B cell (primary cell): ENCODE results near the gene CCDC121. TPM values are rescaled to one million over a fixed set of nuclear protein-coding genes. Genes with fewer than 3 reads are reported as not detected.

Experiments
- ATAC-seq: fragments of 200-7000 bp; cut with Tn5 transposase; one replicate; pipeline ENCODE4 v1.10.0; 2021; ENCODE audit warnings: low read depth, mild to moderate bottlenecking, moderate number of reproducible peaks, moderate library complexity
- CTCF ChIA-PET: fragments of 350-600 bp; sonication (Branson Sonifier 250); formaldehyde crosslinking; loops from one replicate; lab custom pipeline; 2021; ENCODE audit warnings: antibody characterized with exemption, inconsistent platforms; lab: Charles Lee
- POLR2A ChIA-PET: fragments of 350-600 bp; sonication (Branson Sonifier 250); formaldehyde crosslinking; loops from one replicate; lab custom pipeline; 2021; ENCODE audit warnings: antibody characterized with exemption; lab: Charles Lee
- DNase-seq: peaks from one replicate; pipeline ENCODE4 v3.0.0; 2013
- H2AFZ ChIP-seq: 2 replicates; pipeline ENCODE4 v1.6.1; 2012; ENCODE audit warnings: mild to moderate bottlenecking, low read depth, low read length; ENCODE audit not compliant: insufficient read depth, poor library complexity, severe bottlenecking
- H3K27ac ChIP-seq, 2 donors: 1 replicate in 1 of 2; 2 replicates in 1 of 2; pipeline ENCODE4 v1.5.1; 2012 to 2013; ENCODE audit warnings: low read length in 2 of 2, mild to moderate bottlenecking in 2 of 2, moderate library complexity in 1 of 2
- H3K27me3 ChIP-seq, 4 experiments: fragments of 200-600 bp in 1 of 4; sonication (generic) in 1 of 4; replicated peaks in 1 of 4; 1 replicate in 2 of 4; 2 replicates in 2 of 4; pipeline versions ENCODE4 v1.6.1 to v1.7.0; 2013 to 2016; ENCODE audit warnings: low read length in 3 of 4, mild to moderate bottlenecking in 2 of 4, mixed read lengths in 1 of 4, moderate library complexity in 1 of 4; ENCODE audit not compliant: insufficient read depth in 4 of 4, control insufficient read depth in 3 of 4; ENCODE audit errors: control extremely low read depth in 1 of 4
- H3K36me3 ChIP-seq, 2 experiments: replicated peaks in 1 of 2; 1 replicate in 1 of 2; 2 replicates in 1 of 2; pipeline versions ENCODE4 v1.6.1 to v1.7.1; 2013; ENCODE audit warnings: low read length in 1 of 2; ENCODE audit not compliant: insufficient read depth in 2 of 2, control insufficient read depth in 1 of 2; ENCODE audit errors: control extremely low read depth in 1 of 2, extremely low read depth in 1 of 2
- H3K4me1 ChIP-seq, 2 donors: fragments of 200-600 bp in 1 of 2; sonication (generic) in 1 of 2; 1 replicate in 1 of 2; 2 replicates in 1 of 2; pipeline versions ENCODE4 v1.5.1 to v1.6.1; 2013 to 2017; ENCODE audit warnings: low read length in 2 of 2; ENCODE audit not compliant: control insufficient read depth in 2 of 2, insufficient read depth in 2 of 2
- H3K4me2 ChIP-seq: replicated peaks from 2 replicates; pipeline ENCODE3; 2012; ENCODE audit warnings: mild to moderate bottlenecking, low read depth, low read length; ENCODE audit not compliant: poor library complexity, severe bottlenecking
- H3K4me3 ChIP-seq, 5 experiments: fragments of 200-600 bp in 1 of 5; sonication (generic) in 1 of 5; 1 replicate in 3 of 5; 2 replicates in 2 of 5; pipeline versions ENCODE4 v1.5.1 to v1.7.0; 2011 to 2016; ENCODE audit warnings: low read length in 4 of 5, mild to moderate bottlenecking in 4 of 5, low read depth in 2 of 5, control low read depth in 1 of 5, moderate library complexity in 1 of 5; ENCODE audit not compliant: insufficient read depth in 1 of 5; ENCODE audit errors: control extremely low read depth in 1 of 5, extremely low read depth in 1 of 5
- H3K79me2 ChIP-seq: fragments of 200-600 bp; sonication (generic); one replicate; pipeline ENCODE4 v1.6.0; 2016; ENCODE audit warnings: low read length; ENCODE audit not compliant: control insufficient read depth, insufficient read depth
- H3K9ac ChIP-seq: fragments of 200-600 bp; sonication (generic); 2 replicates; pipeline ENCODE4 v1.6.1; 2017; ENCODE audit warnings: mild to moderate bottlenecking, low read length, moderate library complexity
- H3K9me3 ChIP-seq, 3 donors: one replicate each; pipeline versions ENCODE4 v1.6.1 to v1.7.1; 2013; ENCODE audit warnings: low read length in 2 of 3; ENCODE audit not compliant: control insufficient read depth in 2 of 3, insufficient read depth in 1 of 3; ENCODE audit errors: control extremely low read depth in 1 of 3
- H4K20me1 ChIP-seq: 2 replicates; pipeline ENCODE4 v1.6.0; 2012; ENCODE audit warnings: mild to moderate bottlenecking, low read length; ENCODE audit not compliant: insufficient read depth, control insufficient read depth, poor library complexity, severe bottlenecking
- H3K27ac Mint-ChIP-seq: one replicate; pipeline ENCODE4 v1.8.0; 2021; ENCODE audit warnings: mixed read lengths
- H3K27me3 Mint-ChIP-seq: one replicate; pipeline ENCODE4 v1.8.0; 2021; ENCODE audit warnings: mixed read lengths
- H3K4me1 Mint-ChIP-seq: one replicate; pipeline ENCODE4 v1.8.0; 2021; ENCODE audit warnings: mixed read lengths
- H3K4me3 Mint-ChIP-seq: one replicate; pipeline ENCODE4 v1.8.0; 2021; ENCODE audit warnings: mixed read lengths
- H3K9me3 Mint-ChIP-seq: one replicate; pipeline ENCODE4 v1.8.0; 2022; ENCODE audit warnings: mixed read lengths; ENCODE audit not compliant: insufficient read depth
- EZH2 ChIP-seq: IDR thresholded peaks from 2 replicates; pipeline ENCODE4 v1.6.1; 2012; ENCODE audit warnings: borderline replicate concordance, low read depth, mild to moderate bottlenecking, moderate library complexity, low read length; ENCODE audit not compliant: insufficient read depth, poor library complexity, severe bottlenecking
- WGBS: methylation state at CpG from one replicate; pipeline ENCODE4 v1.1.5; 2013; ENCODE audit warnings: missing lambda C conversion rate; ENCODE audit not compliant: insufficient coverage; 5-methylcytosine and 5-hydroxymethylcytosine counted together
- intact Hi-C: fragments of 100-400 bp; cut with micrococcal nuclease; formaldehyde crosslinking; loops from one replicate; pipeline ENCODE4 v1.10.0; 2022
- polyA plus RNA-seq: library from polyadenylated mRNA; depleted of rRNA; stranded (reverse); fragments of >200 nt; gene quantifications from 2 replicates; pipeline ENCODE4 v1.2.3, GENCODE V29; 2012
- total RNA-seq, 2 donors: library from RNA; stranded (reverse); fragments of 120-200 nt in 1 of 2; gene quantifications; 1 replicate in 1 of 2; 2 replicates in 1 of 2; pipeline versions ENCODE4 v1.2.3 to v1.2.4, GENCODE V29; 2013 to 2022
- TF ChIP-seq, protein P1 (sequence below): fragments of 200-600 bp; IDR thresholded peaks from one replicate; pipeline ENCODE4 v1.8.0; 2022; ENCODE audit warnings: antibody characterized with exemption, mild to moderate bottlenecking

The CCDC121 gene
- total and polyA plus RNA-seq, 2 donors (not counting 1 experiment from before 2014, with no cell fraction given): 0.95 to 2.2 TPM

- Histone ChIP-seq H3K27me3 (no peaks in the 10 kb centered on the region), H3K79me2 (no peaks in the 10 kb centered on the region), H3K9ac (no peak overlapping the region), H4K20me1 (no peaks in the 10 kb centered on the region), H3K36me3 (peaks cover 18 to 71% of the 10 kb centered on the region in 2 experiments), H3K9me3 (no peaks in the 10 kb centered on the region), H3K4me3 (no peak overlapping the region), H3K27ac (no peak overlapping the region), H2AFZ (no peak overlapping the region), H3K4me2 (no peak overlapping the region), H3K4me1 (no peaks in the 10 kb centered on the region)
- Mint-ChIP-seq H3K27ac (no peak overlapping the region), H3K4me1 (no peaks in the 10 kb centered on the region), H3K4me3 (no peak overlapping the region), H3K27me3 (no peaks in the 10 kb centered on the region), H3K9me3 (no peaks in the 10 kb centered on the region)
- no CpG with 5 or more reads among the region's 5 CpGs for WGBS
- TF ChIP-seq EZH2: no peak
- TF ChIP-seq, protein P1, sequence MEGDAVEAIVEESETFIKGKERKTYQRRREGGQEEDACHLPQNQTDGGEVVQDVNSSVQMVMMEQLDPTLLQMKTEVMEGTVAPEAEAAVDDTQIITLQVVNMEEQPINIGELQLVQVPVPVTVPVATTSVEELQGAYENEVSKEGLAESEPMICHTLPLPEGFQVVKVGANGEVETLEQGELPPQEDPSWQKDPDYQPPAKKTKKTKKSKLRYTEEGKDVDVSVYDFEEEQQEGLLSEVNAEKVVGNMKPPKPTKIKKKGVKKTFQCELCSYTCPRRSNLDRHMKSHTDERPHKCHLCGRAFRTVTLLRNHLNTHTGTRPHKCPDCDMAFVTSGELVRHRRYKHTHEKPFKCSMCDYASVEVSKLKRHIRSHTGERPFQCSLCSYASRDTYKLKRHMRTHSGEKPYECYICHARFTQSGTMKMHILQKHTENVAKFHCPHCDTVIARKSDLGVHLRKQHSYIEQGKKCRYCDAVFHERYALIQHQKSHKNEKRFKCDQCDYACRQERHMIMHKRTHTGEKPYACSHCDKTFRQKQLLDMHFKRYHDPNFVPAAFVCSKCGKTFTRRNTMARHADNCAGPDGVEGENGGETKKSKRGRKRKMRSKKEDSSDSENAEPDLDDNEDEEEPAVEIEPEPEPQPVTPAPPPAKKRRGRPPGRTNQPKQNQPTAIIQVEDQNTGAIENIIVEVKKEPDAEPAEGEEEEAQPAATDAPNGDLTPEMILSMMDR: no peak
- POLR2A ChIA-PET: interaction anchor here (0.7 kb wide), 1 partner anchor 10 kb away, joined by 4 read pairs; no protein-coding TSS in a partner anchor
- no peak for DNase-seq
- CTCF ChIA-PET: interaction anchor here (0.9 to 2.1 kb wide), 4 partner anchors 10 to 40 kb away, joined by 3 to 23 read pairs (median 3); no protein-coding TSS in a partner anchor
- intact Hi-C loops: no loop called here
- ATAC-seq: no peak
Observed at GRCh38 chr2:27672723-27673486, 44.1 kb upstream of the CCDC121 start.

- Histone ChIP-seq H3K9ac (no peak overlapping the region), H3K4me3 (no peak overlapping the region), H4K20me1 (no peaks in the 10 kb centered on the region), H3K27ac (no peak overlapping the region), H3K36me3 (peaks cover 18 to 69% of the 10 kb centered on the region in 2 experiments), H2AFZ (no peak overlapping the region), H3K79me2 (no peaks in the 10 kb centered on the region), H3K4me2 (no peak overlapping the region), H3K9me3 (no peaks in the 10 kb centered on the region), H3K27me3 (no peaks in the 10 kb centered on the region), H3K4me1 (no peaks in the 10 kb centered on the region)
- CTCF ChIA-PET: interaction anchor here (0.7 kb wide), 1 partner anchor 1071 kb away, joined by 3 read pairs; no protein-coding TSS in a partner anchor
- whole genome bisulfite sequencing: no CpG with 5 or more reads among the region's 4 CpGs
- intact Hi-C loops: no loop called here
- no peaks in the 10 kb centered on the region for H3K27me3 Mint-ChIP-seq
- no peaks in the 10 kb centered on the region for H3K9me3 Mint-ChIP-seq
- DNase-seq: no peak
- H3K4me3 Mint-ChIP-seq: no peak overlapping the region
- TF ChIP-seq, protein P1: no peak
- TF ChIP-seq EZH2: no peak
- ATAC-seq: no peak
- H3K27ac Mint-ChIP-seq: no peak overlapping the region
- peaks cover 3% of the 10 kb centered on the region for H3K4me1 Mint-ChIP-seq
- POLR2A ChIA-PET: no interaction called here
Observed at GRCh38 chr2:27671235-27671634, 42.4 kb upstream of the CCDC121 start.
